RPMI8226 (cell line): ENCODE data around the gene OR10A6.

Source experiments
- DNase-seq: peaks from one replicate; pipeline ENCODE4 v3.0.0-alpha.2; 2015

OR10A6 gene

DNA sequence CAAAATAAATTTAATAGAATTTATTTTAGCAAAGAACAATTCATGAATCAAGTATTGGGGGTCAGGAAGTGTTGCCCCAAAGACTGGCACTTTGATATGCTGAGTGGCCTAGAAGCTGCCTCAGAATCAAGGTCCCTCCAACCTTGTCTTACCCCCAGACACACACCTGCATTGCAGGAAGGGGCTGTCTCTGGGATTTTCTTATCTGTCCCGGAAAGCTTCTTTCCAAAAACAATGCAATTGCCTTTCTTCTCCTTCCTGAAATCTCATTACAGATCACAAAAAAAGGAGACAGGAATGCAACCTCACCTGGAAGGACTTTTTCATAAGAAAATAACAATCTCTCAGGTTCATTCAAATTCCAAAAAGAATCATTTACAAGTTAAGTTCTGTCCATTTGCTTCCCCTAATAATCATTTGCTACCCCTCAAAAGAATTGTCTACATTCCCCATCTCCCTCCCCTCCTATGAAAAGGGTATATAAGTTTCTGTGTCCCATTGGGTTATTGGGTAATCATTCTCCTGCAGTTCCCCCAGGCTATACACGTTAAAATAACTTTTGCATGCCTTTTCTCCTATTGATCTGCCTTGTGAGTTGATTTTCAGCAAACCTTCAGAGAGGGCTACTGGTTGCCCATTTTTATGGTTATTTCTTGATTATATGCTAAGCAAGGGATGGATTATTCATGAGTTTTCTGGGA is 21.3 kb downstream of the OR10A6 start:
- DNase-seq = no peak

DNA sequence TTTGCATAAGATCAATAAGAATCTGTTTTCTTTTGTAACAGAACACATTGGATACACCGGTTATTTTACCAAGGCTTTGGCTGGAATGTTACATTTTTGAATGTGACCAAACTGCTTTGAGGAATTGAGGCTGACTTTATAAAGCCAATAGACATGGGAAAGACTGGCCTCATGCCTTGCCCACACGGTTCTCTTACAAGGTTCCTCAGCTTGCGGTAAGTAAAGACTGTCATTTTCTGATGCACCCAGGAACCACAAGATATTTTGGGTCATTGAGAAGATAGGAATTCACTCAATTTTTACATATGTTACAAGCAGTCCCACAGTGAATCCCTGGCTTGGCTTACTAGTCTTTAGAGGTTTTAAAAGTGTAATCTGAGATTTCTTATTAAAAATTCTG is 23.9 kb downstream of the OR10A6 start:
- DNase-seq = no peak

DNA sequence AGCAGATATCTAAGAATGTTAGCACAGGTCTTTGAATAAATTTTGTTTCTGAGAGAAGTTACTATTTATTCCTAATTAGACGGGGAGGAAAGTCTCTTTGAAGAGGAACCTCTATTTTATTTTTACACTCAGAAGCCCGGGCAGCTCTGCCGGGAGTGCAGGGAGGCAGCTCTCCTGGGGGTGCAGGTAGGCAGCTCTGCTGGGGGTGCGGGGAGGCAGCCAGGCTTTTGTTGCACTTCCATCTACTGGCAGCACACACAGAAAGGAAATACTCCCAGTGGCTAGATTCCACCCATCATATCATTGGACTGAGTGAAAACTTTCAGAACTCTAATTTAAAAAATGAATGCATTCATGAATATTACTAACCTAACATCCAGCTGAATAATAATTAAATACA is 24.6 kb downstream of the OR10A6 start:
- no peak for DNase-seq

DNA sequence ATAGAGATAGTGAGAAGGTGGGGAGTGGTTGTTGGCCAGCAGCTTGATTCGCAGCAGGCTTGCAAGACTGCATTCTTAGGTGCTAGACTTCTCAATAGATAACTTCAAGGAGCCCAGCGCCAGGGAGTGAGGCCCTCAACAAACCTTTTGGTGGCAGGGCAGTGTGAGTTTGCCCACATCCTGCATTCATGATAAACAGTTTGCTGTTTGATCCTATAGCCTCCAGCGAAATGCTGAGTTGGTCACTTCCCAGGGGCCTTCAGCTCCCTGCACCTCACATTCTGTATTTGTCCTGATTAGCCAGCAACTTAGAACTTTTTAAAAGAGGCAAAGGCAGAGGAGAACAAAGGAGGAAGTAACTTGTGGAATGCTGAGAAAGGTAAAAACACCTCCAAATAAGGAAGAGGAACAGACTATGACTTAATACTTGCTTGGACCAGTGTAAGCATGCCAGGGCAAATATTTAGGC is 25.1 kb downstream of the OR10A6 start:
- peak; percentile 42 for DNase-seq

DNA sequence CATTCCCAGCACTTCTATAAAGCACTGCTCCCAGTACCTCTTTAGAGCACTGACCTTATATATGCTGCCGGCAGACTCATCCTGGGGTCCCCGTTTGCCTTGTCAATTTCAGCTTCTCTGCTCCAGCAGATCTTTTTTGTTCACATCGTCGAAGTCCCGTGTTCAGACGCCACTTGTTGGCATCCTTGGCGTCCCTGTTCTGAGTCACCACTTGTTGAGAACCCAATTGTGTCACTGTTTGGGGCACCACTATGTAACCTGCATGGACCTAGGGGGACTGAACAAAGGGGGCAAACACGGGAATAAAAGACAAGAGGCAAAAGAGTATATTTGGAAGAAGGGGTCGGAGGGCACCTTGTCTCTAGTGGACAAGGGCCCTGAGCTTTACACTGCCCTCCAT is 25.5 kb downstream of the OR10A6 start:
- no peak for DNase-seq

DNA sequence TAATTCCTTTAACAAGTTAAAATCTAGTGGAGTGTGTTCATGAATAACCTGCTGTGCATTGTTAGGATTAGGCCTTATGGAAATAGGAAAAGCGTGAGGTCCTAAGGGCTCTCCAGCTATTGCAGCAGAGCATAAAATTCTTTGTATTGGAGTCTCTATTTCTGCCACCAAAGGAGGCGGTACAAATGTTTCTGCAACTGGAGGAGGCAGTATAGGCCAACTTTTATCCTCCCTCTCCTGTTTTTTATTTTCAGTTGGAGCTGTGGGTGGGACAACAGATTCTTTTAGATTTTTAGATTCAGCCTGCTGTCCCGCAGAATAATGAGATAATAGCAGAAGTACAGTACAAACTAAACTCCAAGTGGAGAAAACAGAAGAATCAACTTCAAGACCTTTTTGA is 26.2 kb downstream of the OR10A6 start:
- DNase-seq = no peak

DNA sequence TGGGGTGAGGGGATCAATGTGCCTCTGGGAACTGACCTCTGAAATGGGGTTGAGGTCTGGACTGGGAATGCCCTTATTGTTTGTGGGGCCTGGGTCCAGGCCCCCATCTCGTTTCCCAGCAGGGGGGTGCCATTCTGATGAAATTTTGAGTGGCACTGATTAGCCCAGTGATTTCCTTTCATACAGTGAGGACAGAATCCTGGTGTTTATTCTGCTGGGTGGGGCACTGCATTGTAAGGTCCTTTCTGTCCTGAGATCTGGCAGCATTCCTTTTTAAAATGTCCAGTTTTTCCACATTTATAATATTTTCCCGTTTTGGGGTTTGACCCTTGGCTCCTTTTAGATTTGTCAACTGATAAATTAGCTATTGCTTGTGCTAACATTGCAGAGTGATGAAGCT is 27.1 kb downstream of the OR10A6 start:
- no peak for DNase-seq

DNA sequence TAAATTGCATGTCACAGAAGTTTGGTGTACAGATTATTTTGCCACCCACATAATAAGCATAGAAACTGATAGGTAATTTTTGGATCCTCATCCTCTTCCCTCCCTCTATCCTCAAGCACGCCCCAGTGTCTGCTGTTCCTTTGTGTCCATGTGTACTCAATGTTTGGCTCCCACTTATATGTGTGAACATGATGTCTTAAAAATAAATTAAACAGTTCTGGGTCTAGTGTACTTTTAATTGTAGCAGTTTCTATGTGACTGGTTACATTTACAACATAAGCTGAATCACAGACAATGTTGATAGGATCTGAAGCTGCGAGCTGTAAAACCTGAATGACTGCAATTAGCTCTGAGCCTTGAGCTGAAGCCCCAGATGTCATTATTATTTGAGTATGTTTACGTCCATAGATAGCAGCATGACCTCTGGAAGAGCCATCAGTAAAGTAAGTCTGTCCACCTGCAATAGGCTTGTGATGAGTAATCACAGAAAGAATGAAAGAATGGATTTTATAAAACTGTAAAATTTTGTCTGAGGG is 29.7 kb downstream of the OR10A6 start:
- DNase-seq = no peak

DNA sequence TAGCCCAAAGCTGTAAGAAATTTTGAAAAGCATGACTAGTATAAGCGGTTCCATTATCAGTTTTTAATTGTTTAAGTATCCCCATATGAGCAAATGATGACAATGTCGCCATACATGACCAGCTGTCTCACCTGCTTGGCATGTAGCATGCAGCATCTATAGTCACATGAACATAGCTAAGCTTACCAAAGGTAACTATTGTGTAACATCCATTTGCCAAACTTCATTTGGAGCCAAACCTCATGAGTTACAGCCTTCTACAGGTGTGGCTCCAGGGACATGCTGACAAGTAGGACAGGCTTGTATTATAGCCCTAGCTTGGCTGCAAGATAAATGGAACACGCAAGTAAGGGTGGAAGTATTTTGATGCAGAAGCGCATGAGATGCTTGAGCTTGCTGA is 30.4 kb downstream of the OR10A6 start:
- no peak for DNase-seq

DNA sequence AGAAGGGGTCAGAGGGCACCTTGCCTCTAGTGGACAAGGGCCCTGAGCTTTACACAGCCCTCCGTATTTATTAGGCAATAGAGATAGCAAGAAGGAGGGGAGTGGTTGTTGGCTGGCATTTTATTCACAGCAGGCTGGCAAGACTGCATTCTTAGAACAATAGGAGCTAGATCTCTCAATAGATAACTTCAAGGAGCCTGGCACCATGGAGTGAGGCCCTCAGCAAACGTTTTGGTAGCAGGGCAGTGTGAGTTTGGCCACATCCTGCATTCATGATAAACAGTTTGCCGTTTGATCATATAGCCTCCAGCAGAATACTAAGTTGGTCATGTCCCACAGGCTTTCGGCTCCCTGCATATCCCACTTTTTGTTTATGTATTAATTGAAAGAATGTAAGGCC is 31.6 kb downstream of the OR10A6 start:
- no peak for DNase-seq

DNA sequence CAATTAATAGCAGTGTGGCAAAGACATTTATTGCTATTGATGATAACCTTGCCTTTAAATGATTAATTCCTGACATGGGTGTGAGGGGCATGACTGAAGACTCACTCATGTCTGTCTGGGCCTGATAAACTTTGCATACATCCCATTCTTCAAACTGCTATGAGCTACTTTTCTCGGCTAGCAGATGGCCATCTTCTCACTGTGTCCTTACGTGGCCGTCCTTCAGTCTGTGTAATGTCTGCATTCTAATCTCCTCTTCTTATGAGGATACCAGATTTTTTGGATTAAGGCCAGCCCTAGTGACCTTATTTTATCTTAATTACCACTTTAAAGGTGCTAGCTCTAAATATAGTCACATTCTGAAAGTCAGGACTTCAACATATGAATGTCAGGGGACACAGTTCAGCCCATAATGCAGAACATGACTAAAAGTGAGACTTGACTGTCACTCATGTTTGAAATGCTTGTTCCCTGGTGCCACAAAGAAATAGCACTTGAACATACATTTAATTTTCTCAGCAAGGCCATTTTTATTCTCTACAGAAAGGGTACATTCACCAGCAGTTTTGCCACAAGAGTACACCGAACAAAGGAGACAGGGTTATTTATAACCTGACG is 32.3 kb downstream of the OR10A6 start:
- no peak for DNase-seq

DNA sequence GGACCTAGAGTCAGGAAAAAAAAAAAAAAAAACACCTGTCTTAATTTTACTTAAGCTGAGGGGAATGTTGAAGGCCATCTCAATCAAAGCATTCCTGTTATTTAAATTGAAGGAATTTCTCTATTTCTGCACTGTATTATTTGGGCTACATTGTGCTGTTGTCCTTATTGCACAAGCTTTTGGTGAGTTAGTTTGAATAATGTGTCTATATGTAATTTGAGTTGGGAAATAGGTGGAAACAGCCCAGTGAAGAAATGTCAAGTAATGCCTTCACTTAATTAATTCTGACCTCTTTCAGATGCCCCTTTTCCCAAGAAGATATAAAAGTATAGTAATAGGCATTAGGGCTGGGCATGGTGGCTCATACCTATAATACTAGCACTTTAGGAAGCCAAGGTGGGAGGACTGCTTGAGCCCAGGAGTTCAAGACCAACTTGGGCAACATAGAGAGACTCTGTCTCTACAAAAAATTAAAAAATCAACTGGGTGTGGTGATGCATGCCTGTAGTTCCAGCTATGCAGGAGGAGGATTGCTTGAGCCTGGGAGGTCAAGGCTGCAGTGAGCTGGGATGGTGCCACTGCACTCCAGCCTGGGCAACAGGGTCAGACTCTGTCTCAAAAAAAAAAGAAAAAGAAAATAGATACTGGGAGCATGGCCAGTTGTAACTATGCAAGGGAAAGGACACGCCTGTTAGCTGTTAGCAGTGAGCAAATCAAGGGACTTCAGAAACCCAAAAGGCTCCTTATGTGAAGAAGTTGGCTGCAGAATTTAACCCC is 34.9 kb downstream of the OR10A6 start:
- no peak for DNase-seq

DNA sequence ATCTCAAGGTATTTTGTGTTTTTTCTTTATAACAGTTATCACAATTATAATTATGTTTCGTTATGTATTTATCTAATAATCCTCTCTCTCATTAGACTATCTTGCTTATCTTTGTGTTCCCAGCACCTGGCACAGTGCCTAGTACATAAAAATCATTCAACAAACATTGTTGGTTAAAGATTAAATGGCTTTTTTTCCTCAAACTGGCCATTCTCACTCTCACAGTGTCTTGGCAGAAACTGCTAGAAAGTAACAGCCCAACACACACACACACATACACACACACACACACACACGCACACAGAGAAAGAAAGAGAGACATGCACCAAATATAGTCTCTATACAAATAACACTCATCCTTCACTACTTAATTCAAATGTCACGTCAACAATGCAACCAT is 36.8 kb downstream of the OR10A6 start:
- no peak for DNase-seq

DNA sequence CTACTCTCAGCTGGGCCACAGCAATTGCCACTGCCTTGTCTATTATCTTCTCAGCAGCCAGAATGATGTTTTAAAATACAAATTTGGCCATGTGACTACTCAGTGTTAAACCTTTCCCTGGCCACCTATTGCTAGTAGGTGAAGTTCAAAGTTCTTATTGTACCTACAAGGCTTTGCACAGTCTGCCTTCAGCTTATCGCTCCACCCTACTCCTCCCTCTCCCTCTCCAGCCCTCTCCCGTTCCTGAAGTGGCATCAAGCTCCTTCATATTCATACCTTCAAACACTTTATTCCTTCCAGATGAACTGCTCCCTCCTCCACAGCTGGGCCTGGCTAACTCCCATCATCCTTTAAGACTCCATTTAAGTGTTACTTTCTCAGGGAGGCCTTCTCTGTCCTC is 37.3 kb downstream of the OR10A6 start:
- DNase-seq = no peak

DNA sequence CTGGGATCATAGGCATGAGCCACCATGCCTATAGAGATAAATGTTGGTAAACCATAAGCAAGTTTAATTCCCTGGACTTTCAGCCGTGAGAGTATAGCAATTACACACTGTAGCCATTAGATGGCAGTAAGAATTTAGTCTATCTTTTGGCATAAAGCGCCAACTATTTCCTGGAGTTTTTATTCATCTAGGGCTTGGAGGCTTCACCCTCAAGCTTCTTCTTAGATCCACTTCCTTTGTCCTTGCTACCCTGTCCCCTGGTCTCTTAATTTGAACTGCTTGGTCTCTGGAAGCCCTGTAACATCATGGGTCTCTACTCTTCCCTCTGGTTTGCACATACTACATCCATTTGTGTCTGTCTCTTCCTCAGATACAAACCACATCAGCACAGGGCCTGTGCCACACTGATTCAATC is 38.2 kb downstream of the OR10A6 start:
- peak; percentile 42 for DNase-seq

DNA sequence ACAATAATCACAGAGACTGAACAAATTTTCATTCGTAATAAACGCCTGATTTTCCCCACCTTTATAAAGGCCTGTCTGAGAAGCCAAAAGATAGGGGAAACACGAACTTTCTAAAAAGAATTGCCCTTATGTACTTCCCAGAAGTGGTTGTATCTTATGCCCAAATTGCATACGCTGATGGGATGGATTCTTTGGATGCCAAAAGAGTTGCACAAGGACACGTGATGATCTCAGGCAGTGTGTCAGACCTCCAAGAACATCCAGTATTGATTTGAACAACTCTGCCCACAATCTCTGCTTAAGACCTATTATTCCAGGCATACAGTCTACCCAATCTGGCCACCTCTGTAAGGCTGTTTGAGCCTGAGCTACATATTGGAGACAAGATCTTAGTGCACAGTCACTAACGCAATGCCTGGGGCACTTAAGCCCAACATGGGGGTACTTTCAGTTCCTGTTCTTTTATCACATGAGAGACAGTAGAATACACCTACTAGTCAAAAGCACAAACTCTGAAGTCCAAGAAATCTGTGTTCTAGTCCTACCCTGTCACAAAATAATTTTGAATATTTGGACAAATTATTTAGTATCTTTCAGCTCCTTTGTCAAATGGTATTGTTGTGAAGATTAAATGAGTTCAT is 38.9 kb downstream of the OR10A6 start:
- DNase-seq = peak; percentile 50

DNA sequence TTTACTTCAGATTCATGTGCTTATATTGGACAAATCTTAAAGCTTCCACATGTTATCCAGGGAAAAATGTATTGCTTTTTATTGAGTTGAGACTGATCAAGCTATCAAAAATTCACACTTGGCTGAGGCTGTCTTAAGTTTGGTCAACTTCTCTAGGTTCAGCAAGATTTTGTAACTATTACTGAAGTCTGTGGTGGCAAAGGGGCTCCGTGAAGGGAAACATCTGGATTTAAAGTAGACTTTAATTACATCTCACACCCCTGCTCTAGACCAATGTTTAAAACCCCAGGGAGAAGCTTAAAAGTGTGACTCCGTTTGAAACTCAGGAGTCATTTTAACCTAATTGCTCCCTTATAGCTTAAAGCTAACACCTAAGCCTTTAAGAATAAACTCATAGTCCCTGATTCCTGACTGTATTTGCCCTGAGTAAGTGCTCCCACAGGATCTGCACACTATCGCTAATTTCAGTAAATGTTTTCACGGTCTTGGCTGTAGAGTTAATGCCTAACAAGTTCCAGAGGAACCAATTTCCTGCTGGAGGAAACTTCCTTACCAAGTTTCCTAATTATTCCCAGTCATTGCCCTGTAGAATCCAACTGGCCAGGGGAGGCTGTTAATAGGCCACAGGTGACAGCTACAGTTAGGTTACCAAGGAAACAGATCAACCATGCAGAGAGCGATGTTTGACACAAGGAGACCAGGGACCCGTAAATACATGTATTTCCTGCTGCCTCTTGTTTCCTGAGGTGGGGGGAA is 40.5 kb downstream of the OR10A6 start:
- no peak for DNase-seq

DNA sequence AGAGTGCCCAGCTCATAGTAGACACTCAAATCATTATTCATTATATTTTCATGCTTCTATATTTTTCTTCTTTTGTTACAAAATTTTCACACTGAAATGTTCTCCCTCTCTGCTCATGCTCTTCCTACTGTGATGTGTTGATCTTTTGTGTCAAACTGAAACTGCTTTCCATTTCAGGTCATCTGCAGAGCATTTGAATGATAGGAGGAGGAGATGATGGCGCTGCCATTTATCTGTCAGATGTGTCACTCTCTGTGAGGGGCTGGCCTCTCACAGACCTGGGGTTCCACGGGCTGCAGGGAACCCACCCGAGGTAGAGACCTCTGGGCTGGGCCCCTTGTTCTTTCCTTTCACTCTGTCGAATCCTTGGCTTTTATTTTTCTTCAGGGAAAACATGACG is 41.1 kb downstream of the OR10A6 start:
- no peak for DNase-seq

DNA sequence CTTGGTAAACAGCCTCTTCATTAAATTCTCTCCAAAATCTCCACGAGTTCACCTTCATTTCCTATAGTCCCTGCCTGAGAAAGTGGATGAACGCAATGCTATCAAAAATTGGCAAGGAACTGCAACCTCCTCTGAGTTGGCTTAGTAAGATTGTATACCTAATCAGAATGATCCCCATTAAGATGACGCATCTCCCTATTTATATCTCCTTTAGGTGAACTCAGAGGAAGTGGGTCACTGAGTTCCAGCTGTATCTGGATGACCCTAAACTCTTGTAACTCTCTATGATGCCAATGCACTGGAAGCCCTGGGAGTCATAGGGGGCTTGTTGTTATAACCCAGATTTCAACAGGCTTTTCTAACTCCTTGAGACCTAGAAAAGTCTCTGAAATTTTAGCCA is 48.2 kb downstream of the OR10A6 start:
- no peak for DNase-seq
